SK-N-MC (cell line): Measurements from ENCODE around the gene RTN4R.

ENCODE experiments used
- EZH2 ChIP-seq: fragments of 200-600 bp; sonication (generic); IDR thresholded peaks from one replicate; pipeline ENCODE4 v1.6.1; 2017; ENCODE audit warnings: antibody characterized with exemption
- FOXP2 ChIP-seq: optimal IDR thresholded peaks from 2 replicates; pipeline ENCODE3; 2011; ENCODE audit warnings: mild to moderate bottlenecking, moderate library complexity; ENCODE audit not compliant: insufficient read depth; ENCODE audit errors: extremely low read length, control extremely low read depth
- POLR2AphosphoS5 ChIP-seq: IDR thresholded peaks from 2 replicates; pipeline ENCODE4 v1.6.1; 2012; ENCODE audit warnings: mild to moderate bottlenecking, low read depth, low read length, borderline replicate concordance

- TF ChIP-seq EZH2 (no peak), POLR2AphosphoS5 (no peak), FOXP2 (no peak)
These were observed 24.6 kb upstream of the RTN4R start for GRCh38 chr22:20292673-20293232.
